GM12892 (cell line): ENCODE results near the gene KLHDC7B.
A peak's percentile ranks its signal among the peaks of the same experiment; 100 is the strongest.

Experiments
- DNase-seq: peaks from one replicate; pipeline ENCODE4 v3.0.0; 2011; ENCODE audit not compliant: insufficient read length
- FAIRE-seq: peaks from 2 replicates; lab custom pipeline; 2011; peaks lifted over from hg19 to GRCh38; lab: Jason Lieb, UNC
- POLR2A ChIP-seq: IDR thresholded peaks from 2 replicates; pipeline ENCODE4 v1.6.1; 2011; ENCODE audit warnings: low read depth, low read length, control low read depth
- POLR2AphosphoS5 ChIP-seq: IDR thresholded peaks from 2 replicates; pipeline ENCODE4 v1.6.1; 2011; ENCODE audit warnings: low read depth, low read length, control low read depth
- TAF1 ChIP-seq: IDR thresholded peaks from 2 replicates; pipeline ENCODE4 v1.6.1; 2011; ENCODE audit warnings: low read depth, mild to moderate bottlenecking, control low read depth, low read length, borderline replicate concordance

Gene KLHDC7B

GRCh38 chr22:50595189-50595588, 49.5 kb downstream of the KLHDC7B start:
- no peak for TF ChIP-seq TAF1
- TF ChIP-seq POLR2AphosphoS5 = no peak
- no peak for TF ChIP-seq POLR2A
- DNase-seq (no peak), FAIRE-seq (no peak)

- FAIRE-seq (no peak), DNase-seq (no peak)
- no peak for TF ChIP-seq TAF1
- no peak for TF ChIP-seq POLR2AphosphoS5
- no peak for TF ChIP-seq POLR2A
Measured at GRCh38 chr22:50597097-50597496, 51.4 kb downstream of the KLHDC7B start.

- DNase-seq (peak; percentile 82), FAIRE-seq (no peak)
- TF ChIP-seq TAF1 (no peak), POLR2AphosphoS5 (no peak), POLR2A (no peak)
Measured at GRCh38 chr22:50599816-50600455, 54.2 kb downstream of the KLHDC7B start.

DNA sequence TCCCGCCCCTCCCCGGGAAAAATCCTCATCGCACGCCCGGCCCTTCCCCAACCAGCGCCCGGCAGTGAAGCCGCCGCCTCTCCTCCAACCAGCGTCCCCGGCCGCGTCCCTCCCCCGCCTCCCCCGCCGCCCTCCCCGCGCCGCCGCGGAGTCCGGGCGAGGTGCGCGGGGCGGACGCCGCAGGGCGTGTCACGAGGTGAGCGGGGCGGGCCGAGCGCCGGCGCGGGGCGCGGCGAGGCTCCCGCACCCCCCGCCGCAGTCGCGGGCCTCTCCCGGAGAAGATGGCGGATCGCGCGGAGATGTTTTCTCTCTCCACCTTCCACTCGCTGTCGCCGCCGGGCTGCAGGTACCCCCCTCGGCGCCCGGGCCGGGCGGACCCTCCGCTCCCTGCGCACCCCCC, 54.8 kb downstream of the KLHDC7B start, which contains the start of gene MAPK8IP2:
TSS of gene MAPK8IP2 (plus strand) at position 256 of the 400 bp plus-strand sequence. CDS start at position 282, 26 bp downstream.
- no peak for TF ChIP-seq POLR2A
- TF ChIP-seq TAF1 = no peak
- no peak for TF ChIP-seq POLR2AphosphoS5
- no peak for FAIRE-seq
- no peak for DNase-seq
